Activated T-cell treated with anti-CD3 and anti-CD28 coated beads, Interleukin-2, amount 50 U/mL, for 24 hours (primary cell): ENCODE measurements around the gene RIN3.

Experiments
- DNase-seq: peaks from one replicate; pipeline ENCODE4 v3.0.0-alpha.2; 2020
- H3K27ac Mint-ChIP-seq: 2 replicates; pipeline ENCODE4 v1.8.0; 2020; ENCODE audit warnings: mild to moderate bottlenecking, mixed read lengths
- H3K27me3 Mint-ChIP-seq: 2 replicates; pipeline ENCODE4 v1.8.0; 2020; ENCODE audit warnings: mixed read lengths
- H3K36me3 Mint-ChIP-seq: 2 replicates; pipeline ENCODE4 v1.8.0; 2020; ENCODE audit warnings: low read depth, mixed read lengths
- H3K4me1 Mint-ChIP-seq: 2 replicates; pipeline ENCODE4 v1.8.0; 2020; ENCODE audit warnings: low read depth, mixed read lengths
- H3K4me3 Mint-ChIP-seq: 2 replicates; pipeline ENCODE4 v1.8.0; 2020; ENCODE audit warnings: mild to moderate bottlenecking, moderate library complexity, mixed read lengths
- H3K9me3 Mint-ChIP-seq: 2 replicates; pipeline ENCODE4 v1.8.0; 2020; ENCODE audit warnings: mixed read lengths

The RIN3 gene

DNA sequence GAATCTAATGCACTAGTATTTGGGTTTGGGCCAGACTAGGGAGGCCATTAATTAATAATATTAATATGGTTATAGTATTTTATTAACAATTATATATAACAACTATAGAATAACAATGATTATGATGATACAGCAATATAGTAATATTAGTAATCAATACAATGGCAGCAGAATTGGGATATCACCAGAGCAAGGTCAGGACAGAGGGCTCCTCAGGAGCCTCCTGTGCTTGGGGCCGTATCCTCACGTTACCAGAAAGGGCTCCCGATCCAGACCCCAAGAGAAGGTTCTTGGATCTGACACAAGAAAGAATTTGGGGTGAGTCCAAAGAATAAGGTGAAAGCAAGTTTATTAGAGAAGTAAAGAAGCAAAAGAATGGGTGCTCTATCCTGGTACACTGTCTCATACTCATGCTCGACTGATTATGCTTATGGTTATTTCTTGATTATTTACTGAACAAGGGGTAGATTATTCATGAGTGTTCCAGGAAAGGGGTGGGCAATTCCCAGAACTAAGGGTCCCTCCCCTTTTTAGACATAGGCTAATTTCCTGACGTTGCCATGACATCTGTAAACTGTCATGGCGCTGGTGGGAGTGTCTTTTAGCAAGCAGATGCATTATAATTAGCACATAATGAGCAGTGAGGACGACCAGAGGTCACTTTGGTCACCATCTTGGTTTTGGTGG is 61.6 kb downstream of the RIN3 start:
- DNase-seq, result no peak
- no peaks in the 10 kb centered on the region for H3K27me3 Mint-ChIP-seq
- H3K9me3 Mint-ChIP-seq, result no peaks in the 10 kb centered on the region
- H3K4me1 Mint-ChIP-seq, result peaks cover 66% of the 10 kb centered on the region
- no peak overlapping the region for H3K4me3 Mint-ChIP-seq
- peaks cover 29% of the 10 kb centered on the region for H3K36me3 Mint-ChIP-seq
- H3K27ac Mint-ChIP-seq, result peak overlapping the region; percentile 22

DNA sequence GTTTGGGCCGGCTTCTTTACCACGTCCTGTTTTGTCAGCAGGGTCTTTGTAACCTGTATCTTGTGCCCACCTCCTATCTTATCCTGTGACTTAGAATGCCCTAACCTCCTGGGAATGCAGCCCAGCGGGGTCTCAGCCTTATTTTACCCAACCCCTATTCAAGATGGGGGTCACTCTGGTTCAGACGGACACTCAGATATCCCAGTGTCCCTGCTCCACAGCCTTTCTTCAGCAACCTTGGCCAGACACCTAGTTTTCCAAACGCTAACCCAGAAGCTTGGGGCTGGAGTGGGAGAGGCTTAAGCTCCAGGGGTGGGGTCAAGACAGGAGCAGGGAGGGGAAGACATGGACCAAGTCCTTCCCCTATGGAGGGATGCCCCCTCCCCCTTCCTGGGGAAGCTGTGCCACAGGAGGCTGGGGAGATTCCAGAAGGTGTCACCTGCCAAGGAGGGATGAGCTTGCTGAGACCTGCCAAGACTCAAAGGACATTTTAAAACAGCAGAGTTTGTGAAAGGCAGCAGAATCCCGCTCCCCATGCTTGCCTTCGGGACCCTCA is 62.2 kb downstream of the RIN3 start:
- H3K9me3 Mint-ChIP-seq, result no peaks in the 10 kb centered on the region
- H3K27me3 Mint-ChIP-seq, result no peaks in the 10 kb centered on the region
- peak overlapping the region; percentile 22 for H3K27ac Mint-ChIP-seq
- H3K4me1 Mint-ChIP-seq, result peaks cover 64% of the 10 kb centered on the region
- H3K4me3 Mint-ChIP-seq, result no peak overlapping the region
- H3K36me3 Mint-ChIP-seq, result peaks cover 31% of the 10 kb centered on the region
- DNase-seq, result no peak

DNA sequence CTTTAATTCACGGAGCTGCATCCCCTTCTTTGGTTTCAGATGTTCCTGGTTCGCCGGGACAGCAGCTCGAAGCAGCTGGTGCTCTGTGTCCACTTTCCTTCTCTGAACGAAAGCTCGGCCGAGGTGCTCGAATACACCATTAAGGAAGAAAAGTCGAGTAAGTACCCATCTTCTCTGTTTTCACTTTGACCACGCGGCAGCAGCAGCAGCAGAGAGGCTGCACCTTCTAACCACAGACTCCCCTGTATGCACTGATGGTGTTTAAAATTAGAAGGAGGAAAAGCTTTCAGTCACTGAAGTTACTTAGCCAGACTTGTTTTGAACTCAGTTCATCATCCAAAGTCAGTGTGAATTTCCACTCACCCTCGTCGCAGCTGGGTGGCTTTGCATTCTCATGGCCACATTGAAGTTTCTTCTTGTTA is 63.8 kb downstream of the RIN3 start:
- peak overlapping the region; percentile 46 for H3K4me3 Mint-ChIP-seq
- no peak for DNase-seq
- peak overlapping the region; percentile 77 for H3K27ac Mint-ChIP-seq
- no peaks in the 10 kb centered on the region for H3K9me3 Mint-ChIP-seq
- no peaks in the 10 kb centered on the region for H3K27me3 Mint-ChIP-seq
- H3K36me3 Mint-ChIP-seq, result peaks cover 41% of the 10 kb centered on the region
- peaks cover 74% of the 10 kb centered on the region for H3K4me1 Mint-ChIP-seq

DNA sequence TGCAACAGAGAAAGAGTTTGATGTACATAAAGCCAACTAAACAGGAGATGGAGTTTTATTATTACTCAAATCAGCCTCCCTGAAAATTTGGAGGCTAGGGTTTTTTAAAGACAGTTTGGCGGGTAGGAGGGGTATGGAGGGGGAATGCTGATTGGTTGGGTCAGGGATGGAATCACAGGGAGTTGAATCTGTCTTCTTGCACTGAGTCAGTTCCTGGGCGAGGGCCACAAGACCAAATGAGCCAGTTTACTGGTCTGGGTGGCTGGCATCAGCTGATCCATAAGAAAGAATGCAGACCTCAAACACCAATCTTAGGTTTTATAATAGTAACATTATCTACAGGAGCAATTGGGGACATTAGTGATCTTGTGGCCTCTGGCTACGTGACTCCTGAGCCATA is 64.9 kb downstream of the RIN3 start:
- H3K27ac Mint-ChIP-seq, result no peak overlapping the region
- H3K36me3 Mint-ChIP-seq, result peaks cover 51% of the 10 kb centered on the region
- no peaks in the 10 kb centered on the region for H3K27me3 Mint-ChIP-seq
- peaks cover 78% of the 10 kb centered on the region for H3K4me1 Mint-ChIP-seq
- H3K4me3 Mint-ChIP-seq, result no peak overlapping the region
- no peak for DNase-seq
- H3K9me3 Mint-ChIP-seq, result peaks cover 2% of the 10 kb centered on the region

DNA sequence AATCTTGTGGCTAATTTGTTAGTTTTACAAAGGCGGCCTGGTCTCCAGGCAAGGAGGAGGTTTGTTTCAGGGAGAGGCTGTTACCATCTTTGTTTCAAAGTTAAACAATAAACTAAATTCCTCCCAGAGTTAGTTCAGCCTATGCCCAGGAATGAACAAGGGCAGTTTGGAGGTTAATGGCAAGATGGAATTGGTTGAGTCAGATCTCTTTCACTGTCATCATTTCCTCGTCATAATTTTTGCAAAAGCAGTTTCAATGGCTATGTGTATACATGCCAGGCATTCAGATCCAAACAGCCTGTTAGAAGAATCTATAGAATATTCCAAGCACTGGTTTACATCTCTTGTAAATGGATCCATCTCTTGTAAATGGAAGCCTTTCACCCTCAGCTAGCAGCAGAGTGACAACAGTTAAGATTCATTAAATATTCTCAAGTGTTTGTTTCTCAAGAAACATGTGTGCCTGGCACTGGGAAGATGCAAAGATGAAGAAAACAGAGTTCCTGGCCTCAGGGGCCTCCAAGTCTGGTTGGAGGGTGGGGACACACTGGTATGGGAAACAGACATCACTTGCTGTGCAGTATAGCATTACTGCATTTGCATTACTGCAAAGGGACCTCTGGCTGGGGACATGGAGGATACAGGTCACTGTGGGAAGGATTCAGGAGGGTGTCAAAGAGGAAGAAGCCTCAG is 65.8 kb downstream of the RIN3 start:
- DNase-seq, result no peak
- no peak overlapping the region for H3K27ac Mint-ChIP-seq
- H3K4me1 Mint-ChIP-seq, result peaks cover 82% of the 10 kb centered on the region
- H3K9me3 Mint-ChIP-seq, result peaks cover 2% of the 10 kb centered on the region
- H3K4me3 Mint-ChIP-seq, result no peak overlapping the region
- H3K36me3 Mint-ChIP-seq, result peaks cover 60% of the 10 kb centered on the region
- no peaks in the 10 kb centered on the region for H3K27me3 Mint-ChIP-seq

- Mint-ChIP-seq H3K36me3 (peaks cover 67% of the 10 kb centered on the region), H3K4me3 (no peak overlapping the region), H3K4me1 (peaks cover 86% of the 10 kb centered on the region), H3K27me3 (peaks cover 2% of the 10 kb centered on the region), H3K9me3 (peaks cover 2% of the 10 kb centered on the region), H3K27ac (no peak overlapping the region)
- DNase-seq, result peak; percentile 24
Measured at GRCh38 chr14:92581206-92581605, 67.6 kb downstream of the RIN3 start.

DNA sequence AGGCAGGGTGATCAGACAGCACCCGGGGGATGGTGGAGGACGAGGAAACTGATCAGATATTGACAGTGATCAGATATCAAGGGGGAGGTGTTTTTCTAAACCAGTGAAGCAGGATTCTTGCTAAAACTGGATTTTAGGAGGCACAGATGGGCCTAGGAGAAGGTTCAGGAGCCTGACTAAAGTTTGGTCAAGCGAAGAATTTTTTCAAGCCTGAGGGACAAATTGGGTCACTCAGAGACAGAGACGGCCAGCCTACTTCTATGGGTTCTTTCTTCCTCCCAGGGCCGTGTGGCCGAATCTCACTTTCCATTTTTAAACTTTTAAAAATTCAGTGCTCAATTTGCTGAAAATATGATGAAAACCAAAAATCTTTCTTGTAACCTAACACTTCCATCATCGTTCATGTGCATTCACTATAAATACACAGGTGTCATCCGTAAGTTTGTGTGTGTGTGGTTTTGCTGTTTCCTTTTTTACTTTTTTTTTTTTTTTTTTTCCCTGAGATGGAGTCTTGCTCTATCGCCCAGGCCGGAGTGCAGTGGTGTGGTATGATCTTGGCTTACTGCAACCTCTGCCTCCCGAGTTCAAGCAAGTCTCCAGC is 68.5 kb downstream of the RIN3 start:
- Mint-ChIP-seq H3K9me3 (peaks cover 2% of the 10 kb centered on the region), H3K4me3 (no peak overlapping the region), H3K4me1 (peaks cover 86% of the 10 kb centered on the region), H3K27me3 (peaks cover 2% of the 10 kb centered on the region), H3K27ac (peak overlapping the region; percentile 46), H3K36me3 (peaks cover 67% of the 10 kb centered on the region)
- DNase-seq, result no peak

DNA sequence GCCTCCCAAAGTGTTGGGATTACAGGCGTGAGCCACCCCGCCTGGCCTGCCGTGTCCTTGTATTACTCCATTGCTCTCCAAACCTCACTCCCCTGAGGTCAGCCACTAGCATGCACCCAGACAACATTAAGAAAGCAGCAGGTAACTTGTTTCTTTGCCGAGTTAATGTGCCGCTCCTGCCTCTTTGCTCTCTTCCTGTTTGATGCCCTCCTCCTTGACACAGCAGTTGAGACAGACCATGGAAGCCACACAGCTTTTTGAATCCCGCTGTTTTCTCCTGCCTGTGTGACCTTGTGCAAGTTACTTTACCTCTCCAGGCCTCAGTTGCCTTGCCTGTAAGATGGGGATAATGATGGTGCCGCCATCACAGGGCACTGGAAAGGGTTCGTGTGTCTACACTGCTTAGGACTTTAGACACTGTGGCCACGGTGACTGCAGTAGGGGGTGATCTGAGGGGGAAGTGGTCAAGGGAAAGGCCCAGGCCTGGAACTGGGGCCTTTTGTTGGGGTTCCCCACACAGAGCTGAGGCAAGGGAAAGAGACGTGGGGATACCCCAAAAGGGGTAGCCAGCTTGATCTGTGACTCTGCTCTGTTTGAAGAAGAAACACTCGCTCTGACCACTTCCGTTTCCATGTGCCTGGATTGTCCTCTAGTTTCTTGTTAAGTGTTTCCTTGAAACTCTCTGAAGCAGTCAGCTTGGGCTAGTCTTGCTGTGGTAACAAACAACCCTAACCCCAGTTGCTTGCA is 69.3 kb downstream of the RIN3 start:
- Mint-ChIP-seq H3K27me3 (peaks cover 2% of the 10 kb centered on the region), H3K4me3 (no peak overlapping the region), H3K27ac (peak overlapping the region; percentile 46), H3K36me3 (peaks cover 65% of the 10 kb centered on the region), H3K9me3 (peaks cover 2% of the 10 kb centered on the region), H3K4me1 (peaks cover 86% of the 10 kb centered on the region)
- no peak for DNase-seq

DNA sequence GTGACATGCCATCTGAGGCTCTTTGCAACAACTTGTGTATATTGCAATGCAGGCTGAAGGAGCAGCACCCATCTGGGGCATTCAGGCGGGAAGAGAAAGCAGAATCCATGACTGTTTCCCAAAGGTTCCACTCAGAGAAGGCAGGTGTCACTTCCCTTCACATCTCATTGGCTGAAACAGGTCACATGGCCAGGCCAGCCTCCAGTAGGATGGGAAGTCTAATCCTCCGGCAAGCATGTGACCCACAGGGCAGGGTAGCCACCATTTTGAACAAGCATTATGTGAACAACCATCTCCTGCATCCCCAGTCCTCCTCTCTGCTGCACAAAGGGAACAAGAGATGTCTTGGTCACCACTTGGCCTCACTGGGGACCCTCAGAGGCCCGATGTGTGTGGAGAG is 70.6 kb downstream of the RIN3 start:
- no peak overlapping the region for H3K27ac Mint-ChIP-seq
- H3K4me3 Mint-ChIP-seq, result no peak overlapping the region
- peaks cover 2% of the 10 kb centered on the region for H3K9me3 Mint-ChIP-seq
- H3K4me1 Mint-ChIP-seq, result peaks cover 88% of the 10 kb centered on the region
- peaks cover 54% of the 10 kb centered on the region for H3K36me3 Mint-ChIP-seq
- peaks cover 2% of the 10 kb centered on the region for H3K27me3 Mint-ChIP-seq
- DNase-seq, result no peak

DNA sequence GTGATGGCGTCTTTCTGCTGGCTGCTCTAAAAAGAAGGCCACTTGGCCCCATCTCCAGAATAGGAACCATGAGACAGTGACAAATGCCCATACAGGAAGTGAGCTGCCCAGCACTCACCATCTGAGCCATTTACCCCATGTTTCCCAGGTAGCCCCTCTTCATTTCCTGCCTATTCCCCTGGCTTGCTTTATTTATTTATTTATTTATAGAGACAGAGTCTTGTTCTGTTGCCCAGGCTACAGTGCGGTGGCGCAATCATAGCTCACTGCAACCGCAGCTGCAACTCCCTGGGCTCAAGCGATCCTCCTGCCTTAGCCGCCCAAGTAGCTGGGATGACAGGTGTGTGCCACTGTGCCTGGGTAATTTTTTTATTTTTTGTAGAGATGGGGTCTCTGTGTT is 71.2 kb downstream of the RIN3 start:
- Mint-ChIP-seq H3K4me3 (no peak overlapping the region), H3K36me3 (peaks cover 50% of the 10 kb centered on the region), H3K9me3 (peaks cover 2% of the 10 kb centered on the region), H3K27me3 (peaks cover 2% of the 10 kb centered on the region), H3K27ac (no peak overlapping the region), H3K4me1 (peaks cover 87% of the 10 kb centered on the region)
- no peak for DNase-seq

GRCh38 chr14:92585981-92586937 is 72.7 kb downstream of the RIN3 start:
- Mint-ChIP-seq H3K4me3 (peak overlapping the region; percentile 44), H3K27ac (peak overlapping the region; percentile 88), H3K27me3 (peaks cover 2% of the 10 kb centered on the region), H3K36me3 (peaks cover 52% of the 10 kb centered on the region), H3K4me1 (peaks cover 96% of the 10 kb centered on the region), H3K9me3 (peaks cover 2% of the 10 kb centered on the region)
- DNase-seq, result peak; percentile 58

GRCh38 chr14:92586963-92587699 is 73.5 kb downstream of the RIN3 start:
- Mint-ChIP-seq H3K27ac (peak overlapping the region; percentile 88), H3K4me3 (peak overlapping the region; percentile 44), H3K27me3 (peaks cover 2% of the 10 kb centered on the region), H3K4me1 (peaks cover 93% of the 10 kb centered on the region), H3K9me3 (peaks cover 2% of the 10 kb centered on the region), H3K36me3 (peaks cover 51% of the 10 kb centered on the region)
- DNase-seq, result no peak

DNA sequence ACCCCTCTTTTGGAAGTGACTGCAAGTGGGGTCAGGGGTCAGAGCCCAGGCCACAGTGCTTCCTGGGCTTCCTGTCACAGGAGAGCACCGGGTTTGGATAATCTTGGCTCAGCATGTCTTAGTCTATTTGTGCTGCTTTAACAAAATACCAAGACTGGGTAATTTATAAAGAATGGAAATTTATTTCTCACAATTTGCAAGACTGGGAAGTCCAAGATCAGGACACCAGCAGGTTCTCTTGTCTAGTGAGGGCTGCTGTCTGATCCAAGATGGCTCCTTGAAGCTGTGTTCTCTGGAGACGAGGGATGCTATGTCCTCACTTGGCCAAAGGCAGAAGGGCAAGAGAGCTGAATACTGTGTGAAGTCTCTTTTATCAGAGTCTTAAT is 74.1 kb downstream of the RIN3 start:
- peaks cover 2% of the 10 kb centered on the region for H3K9me3 Mint-ChIP-seq
- H3K36me3 Mint-ChIP-seq, result peaks cover 45% of the 10 kb centered on the region
- H3K27me3 Mint-ChIP-seq, result peaks cover 2% of the 10 kb centered on the region
- no peak for DNase-seq
- no peak overlapping the region for H3K4me3 Mint-ChIP-seq
- H3K27ac Mint-ChIP-seq, result peak overlapping the region; percentile 88
- H3K4me1 Mint-ChIP-seq, result peaks cover 87% of the 10 kb centered on the region
